H1 (cell line): ENCODE results near the gene GDPGP1. TPM values are rescaled to one million over a fixed set of nuclear protein-coding genes. Genes with fewer than 3 reads are reported as not detected.

Source experiments
- CTCF ChIA-PET: fragments of 300-600 bp; sonication (Branson Sonifier 250); formaldehyde crosslinking; loops from one replicate; lab custom pipeline; 2021; ENCODE audit not compliant: partially characterized antibody; lab: Charles Lee
- POLR2A ChIA-PET: fragments of 300-600 bp; sonication (Branson Sonifier 250); formaldehyde crosslinking; loops from one replicate; lab custom pipeline; 2021; ENCODE audit warnings: inconsistent platforms; ENCODE audit not compliant: partially characterized antibody; lab: Charles Lee
- DNase-seq, 2 experiments: peaks; one replicate each; pipeline versions ENCODE4 v3.0.0 to v3.0.0-alpha.2; 2010 to 2022; ENCODE audit warnings: low spot score in 2 of 2, low read depth in 1 of 2, mixed read lengths in 1 of 2
- FAIRE-seq: peaks from 2 replicates; lab custom pipeline; 2011; peaks lifted over from hg19 to GRCh38; lab: Jason Lieb, UNC
- H2AFZ ChIP-seq: 2 replicates; pipeline ENCODE4 v1.8.1; 2012; ENCODE audit warnings: low read length, inconsistent platforms
- H2AK5ac ChIP-seq: 2 replicates; pipeline ENCODE4 v1.6.1; 2013; ENCODE audit warnings: low read depth, low read length
- H2BK120ac ChIP-seq: replicated peaks from 2 replicates; pipeline ENCODE3; 2013; ENCODE audit warnings: low read depth, low read length, inconsistent platforms
- H2BK12ac ChIP-seq: 2 replicates; pipeline ENCODE4 v1.6.1; 2013; ENCODE audit warnings: low read depth, low read length
- H2BK15ac ChIP-seq: 2 replicates; pipeline ENCODE4 v1.6.1; 2013; ENCODE audit warnings: low read length
- H2BK20ac ChIP-seq: 2 replicates; pipeline ENCODE4 v1.6.1; 2013; ENCODE audit warnings: low read length
- H2BK5ac ChIP-seq: 2 replicates; pipeline ENCODE4 v1.6.1; 2013; ENCODE audit warnings: low read depth, low read length
- H3K14ac ChIP-seq: 2 replicates; pipeline ENCODE4 v1.6.1; 2013; ENCODE audit warnings: inconsistent platforms; ENCODE audit not compliant: insufficient read length
- H3K18ac ChIP-seq: 2 replicates; pipeline ENCODE4 v1.6.1; 2013; ENCODE audit warnings: low read length; ENCODE audit errors: extremely low read depth
- H3K23ac ChIP-seq: 2 replicates; pipeline ENCODE4 v1.6.1; 2013; ENCODE audit warnings: inconsistent platforms; ENCODE audit not compliant: insufficient read length
- H3K23me2 ChIP-seq: 2 replicates; pipeline ENCODE4 v1.6.1; 2013; ENCODE audit warnings: low read depth, low read length
- H3K27ac ChIP-seq: 2 replicates; pipeline ENCODE4 v1.6.1; 2011; ENCODE audit warnings: low read depth, low read length, inconsistent platforms
- H3K27me3 ChIP-seq, 4 experiments: replicated peaks in 1 of 4; 1 replicate in 1 of 4; 2 replicates in 3 of 4; pipeline versions ENCODE4 v1.6.1 to v1.8.1; 2011 to 2013; ENCODE audit warnings: low read length in 3 of 4, mild to moderate bottlenecking in 3 of 4, inconsistent platforms in 2 of 4, mixed read lengths in 2 of 4, moderate library complexity in 1 of 4; ENCODE audit not compliant: control insufficient read depth in 3 of 4, insufficient read depth in 3 of 4; ENCODE audit errors: extremely low read depth in 1 of 4
- H3K36me3 ChIP-seq, 4 experiments: 2 replicates each; pipeline versions ENCODE4 v1.6.1 to v1.8.1; 2011 to 2013; ENCODE audit warnings: mild to moderate bottlenecking in 4 of 4, low read length in 3 of 4, moderate library complexity in 2 of 4, control low read depth in 1 of 4, inconsistent platforms in 1 of 4; ENCODE audit not compliant: insufficient read depth in 4 of 4, control insufficient read depth in 2 of 4
- H3K4ac ChIP-seq: replicated peaks from 2 replicates; pipeline ENCODE3; 2013; ENCODE audit warnings: low read length, low read depth, mixed read lengths, inconsistent platforms; ENCODE audit not compliant: insufficient read length
- H3K4me1 ChIP-seq, 4 experiments: replicated peaks in 1 of 4; 1 replicate in 1 of 4; 2 replicates in 3 of 4; pipeline versions ENCODE4 v1.6.1 to v1.8.1; 2011 to 2013; ENCODE audit warnings: low read length in 3 of 4, inconsistent platforms in 2 of 4, mixed read lengths in 1 of 4; ENCODE audit not compliant: insufficient read depth in 4 of 4, control insufficient read depth in 3 of 4
- H3K4me2 ChIP-seq, 2 experiments: 2 replicates each; pipeline versions ENCODE4 v1.6.1 to v1.8.1; 2011 to 2013; ENCODE audit warnings: low read depth in 2 of 2, low read length in 2 of 2, control low read depth in 1 of 2, inconsistent platforms in 1 of 2, mild to moderate bottlenecking in 1 of 2; ENCODE audit not compliant: insufficient read depth in 1 of 2
- H3K4me3 ChIP-seq, 4 experiments: fragments of 200-600, 300-600 bp in 1 of 4; sonication (generic), shearing (Covaris generic), sonication (Bioruptor Twin) in 1 of 4; 2 replicates each; pipeline versions ENCODE4 v1.5.1 to v1.8.1; 2011 to 2016; ENCODE audit warnings: low read length in 4 of 4, low read depth in 3 of 4, control low read depth in 2 of 4, inconsistent platforms in 2 of 4, mild to moderate bottlenecking in 2 of 4, mixed read lengths in 1 of 4, moderate library complexity in 1 of 4; ENCODE audit not compliant: insufficient read depth in 2 of 4; ENCODE audit errors: extremely low read depth in 1 of 4
- H3K56ac ChIP-seq: replicated peaks from 2 replicates; pipeline ENCODE3; 2013; ENCODE audit warnings: low read depth, mild to moderate bottlenecking, mixed read lengths, low read length, inconsistent platforms; ENCODE audit not compliant: insufficient read length
- H3K79me1 ChIP-seq: 2 replicates; pipeline ENCODE4 v1.6.1; 2013; ENCODE audit warnings: low read depth, low read length, control low read depth
- H3K79me2 ChIP-seq, 2 experiments: 2 replicates each; pipeline versions ENCODE4 v1.6.1 to v1.8.1; 2012 to 2013; ENCODE audit warnings: low read length in 2 of 2, mild to moderate bottlenecking in 2 of 2, inconsistent platforms in 1 of 2; ENCODE audit not compliant: insufficient read depth in 2 of 2, control insufficient read depth in 1 of 2
- H3K9ac ChIP-seq, 4 experiments: replicated peaks in 1 of 4; 1 replicate in 1 of 4; 2 replicates in 3 of 4; pipeline versions ENCODE4 v1.6.1 to v1.8.1; 2011 to 2013; ENCODE audit warnings: low read depth in 3 of 4, low read length in 3 of 4, control low read depth in 2 of 4, mild to moderate bottlenecking in 2 of 4, moderate library complexity in 2 of 4, inconsistent platforms in 1 of 4; ENCODE audit errors: extremely low read depth in 1 of 4
- H3K9me3 ChIP-seq, 2 experiments: 2 replicates each; pipeline versions ENCODE4 v1.6.1 to v1.8.1; 2012 to 2013; ENCODE audit warnings: mild to moderate bottlenecking in 2 of 2, moderate library complexity in 2 of 2, control low read depth in 1 of 2, inconsistent platforms in 1 of 2, low read depth in 1 of 2, low read length in 1 of 2, mixed read lengths in 1 of 2; ENCODE audit not compliant: insufficient read depth in 2 of 2
- H4K20me1 ChIP-seq, 2 experiments: replicated peaks in 1 of 2; 2 replicates each; pipeline versions ENCODE3 to v1.8.1; 2011 to 2013; ENCODE audit warnings: inconsistent platforms in 2 of 2, low read length in 2 of 2, mild to moderate bottlenecking in 1 of 2; ENCODE audit not compliant: insufficient read depth in 2 of 2, control insufficient read depth in 1 of 2
- H4K5ac ChIP-seq: 2 replicates; pipeline ENCODE4 v1.6.1; 2013; ENCODE audit warnings: low read length, low read depth, mixed read lengths, inconsistent platforms; ENCODE audit not compliant: insufficient read length
- H4K8ac ChIP-seq: 2 replicates; pipeline ENCODE4 v1.8.0; 2013; ENCODE audit warnings: mild to moderate bottlenecking, moderate library complexity, low read length, inconsistent platforms; ENCODE audit not compliant: insufficient read depth; ENCODE audit errors: extremely low read depth
- H4K91ac ChIP-seq: replicated peaks from 2 replicates; pipeline ENCODE3; 2013; ENCODE audit warnings: low read length, mixed read lengths, inconsistent platforms; ENCODE audit not compliant: insufficient read length
- RFX5 ChIP-seq: IDR thresholded peaks from 2 replicates; pipeline ENCODE4 v1.6.1; 2011; ENCODE audit warnings: low read depth, low read length, improper control_type of control experiment, borderline replicate concordance
- SAP30 ChIP-seq: fragments of 300-600 bp; sonication (generic); IDR thresholded peaks from 2 replicates; pipeline ENCODE4 v1.7.1; 2012; ENCODE audit warnings: low read length, moderate library complexity, mild to moderate bottlenecking, inconsistent platforms; ENCODE audit not compliant: insufficient read depth, insufficient replicate concordance
- SIRT6 ChIP-seq: IDR thresholded peaks from one replicate; pipeline ENCODE4 v1.7.1; 2012; ENCODE audit warnings: low read length, inconsistent platforms
- WGBS, 2 experiments: shearing (Covaris generic) in 1 of 2; methylation state at CpG; one replicate each; pipeline versions ENCODE4 v1.1.6 to v1.1.7; 2013 to 2015; ENCODE audit warnings: low lambda C conversion rate in 2 of 2, mixed read lengths in 2 of 2, inconsistent platforms in 1 of 2, low coverage in 1 of 2, missing lambda C conversion rate in 1 of 2; ENCODE audit not compliant: insufficient replicate concordance in 2 of 2, insufficient coverage in 1 of 2, insufficient read length in 1 of 2; ENCODE audit errors: extremely low coverage in 1 of 2, missing lambda C conversion rate in 1 of 2; 5-methylcytosine and 5-hydroxymethylcytosine counted together
- polyA plus RNA-seq, 7 experiments: library from polyadenylated mRNA; depleted of rRNA in 3 of 7; stranded (reverse) in 5 of 7; unstranded in 2 of 7; fragments of >200 nt in 5 of 7; fragments of 200-250 nt in 2 of 7; gene quantifications; 1 replicate in 5 of 7; 2 replicates in 1 of 7; 4 replicates in 1 of 7; pipeline versions ENCODE4 v1.2.1 to v1.2.3, GENCODE V29; 2011 to 2013; ENCODE audit warnings: missing spikeins in 2 of 7, mixed read lengths in 2 of 7
- total RNA-seq: library from RNA; stranded (reverse); fragmentation: NEBNext Ultra II Directional; extraction: Animal tissue kit (Norgen Biotek cat#: 25700); gene quantifications from 2 replicates; pipeline ENCODE4 v1.2.1, GENCODE V29; 2021

Gene GDPGP1
- total and polyA plus RNA-seq, 2 of the 8 experiments (the other 6 are each of a cell fraction or from before 2014, with no cell fraction given) = 1.8 to 5.6 TPM

- CTCF ChIA-PET = interaction anchor here (0.6 to 2.2 kb wide), 3 partner anchors 10 to 241 kb away, joined by 3 to 6 read pairs (median 3); no protein-coding TSS in a partner anchor
- no peak overlapping the region for H4K91ac ChIP-seq
- peaks cover 0 to 6% (median under 1%) of the 10 kb centered on the region in 4 experiments; a peak in 3 of 7 replicates for H3K4me1 ChIP-seq
- no peak overlapping the region for H3K14ac ChIP-seq
- no peak overlapping the region for H2AFZ ChIP-seq
- peaks cover 0 to 6% of the 10 kb centered on the region in 2 experiments for H4K20me1 ChIP-seq
- no peak overlapping the region for H3K27ac ChIP-seq
- H3K18ac ChIP-seq = no peak overlapping the region
- no peak overlapping the region for H2BK5ac ChIP-seq
- 95% methylated on average over 13 of the region's 15 CpGs; no CpG with 5 or more reads in 1 of the 2 experiments for WGBS, 2 experiments
- no peak overlapping the region for H3K4ac ChIP-seq
- H3K79me2 ChIP-seq = no peaks in the 10 kb centered on the region
- H2BK120ac ChIP-seq = no peak overlapping the region
- no peak overlapping the region for H4K8ac ChIP-seq
- H2BK12ac ChIP-seq = no peak overlapping the region
- no peak overlapping the region for H3K56ac ChIP-seq
- no peak overlapping the region for H3K9ac ChIP-seq
- H3K36me3 ChIP-seq = peaks cover 9 to 41% (median 28%) of the 10 kb centered on the region in 4 experiments; a peak in 6 of 8 replicates
- no peak for FAIRE-seq
- peaks cover 6% of the 10 kb centered on the region for H3K79me1 ChIP-seq
- no peak for DNase-seq
- no peak overlapping the region for H3K4me3 ChIP-seq
- POLR2A ChIA-PET = no interaction called here
- no peak overlapping the region for H2BK15ac ChIP-seq
- no peak overlapping the region for H2AK5ac ChIP-seq
- no peak overlapping the region for H2BK20ac ChIP-seq
- no peak overlapping the region for H4K5ac ChIP-seq
- H3K9me3 ChIP-seq = no peaks in the 10 kb centered on the region
- no peaks in the 10 kb centered on the region for H3K27me3 ChIP-seq
- no peak overlapping the region for H3K23ac ChIP-seq
- H3K4me2 ChIP-seq = no peak overlapping the region
- peaks cover 5% of the 10 kb centered on the region for H3K23me2 ChIP-seq
- TF ChIP-seq SIRT6 = no peak
- no peak for TF ChIP-seq RFX5
- TF ChIP-seq SAP30 = no peak
Measured at GRCh38 chr15:90228960-90229359, 5.0 kb upstream of the GDPGP1 start.
